A549 (cell line): ENCODE measurements around the gene KIF26A. TPM values are rescaled to one million over a fixed set of nuclear protein-coding genes. Genes with fewer than 3 reads are reported as not detected.

ENCODE experiments used
- ATAC-seq, 2 experiments: fragments of 200-7000 bp in 1 of 2; fragments of >200 bp in 1 of 2; cut with Nextera tagmentation in 1 of 2; cut with Tn5 transposase in 1 of 2; 3 replicates each; pipeline versions ENCODE4 v1.8.0 to v1.9.1; 2018 to 2020; ENCODE audit warnings: mild to moderate bottlenecking in 1 of 2, moderate library complexity in 1 of 2
- CTCF ChIA-PET: fragments of 300-600 bp; sonication (Branson Sonifier 250); formaldehyde crosslinking; extraction: SDS; loops from one replicate; lab custom pipeline; 2021; ENCODE audit warnings: antibody characterized with exemption, inconsistent platforms; lab: Yijun Ruan, JAX
- POLR2A ChIA-PET: fragments of 350-600 bp; formaldehyde crosslinking; extraction: SDS; loops from one replicate; lab custom pipeline; 2021; ENCODE audit warnings: antibody characterized with exemption, inconsistent platforms; lab: Yijun Ruan, JAX
- DNase-seq, 2 experiments: peaks; one replicate each; pipeline versions ENCODE4 v3.0.0 to v3.0.0-alpha.2; 2011 to 2016; ENCODE audit warnings: low read depth in 1 of 2, low spot score in 1 of 2
- FAIRE-seq: peaks from 2 replicates; lab custom pipeline; 2011; peaks lifted over from hg19 to GRCh38; lab: Jason Lieb, UNC
- H3K27ac ChIP-seq, 2 experiments: fragments of >200 bp; sonication (Bioruptor Twin); formaldehyde crosslinking; 3 replicates each; pipeline ENCODE4 v1.5.1; 2016 to 2017
- H3K4me1 ChIP-seq: fragments of >200 bp; sonication (Bioruptor Twin); formaldehyde crosslinking; 3 replicates; pipeline ENCODE4 v1.6.1; 2016
- H3K4me2 ChIP-seq: fragments of >200 bp; sonication (Bioruptor Twin); formaldehyde crosslinking; 3 replicates; pipeline ENCODE4 v1.6.1; 2016
- H3K4me3 ChIP-seq: fragments of >200 bp; sonication (Bioruptor Twin); formaldehyde crosslinking; 3 replicates; pipeline ENCODE4 v1.5.1; 2016
- H3K9me3 ChIP-seq: fragments of >200 bp; sonication (Bioruptor Twin); formaldehyde crosslinking; 3 replicates; pipeline ENCODE4 v1.6.1; 2016
- CBX2 ChIP-seq: fragments of 200-600 bp; sonication (generic); IDR thresholded peaks from 2 replicates; pipeline ENCODE4 v1.6.1; 2016; ENCODE audit warnings: low read depth, mild to moderate bottlenecking, borderline replicate concordance
- CHD2 ChIP-seq: fragments of 150-350 bp; IDR thresholded peaks from 2 replicates; pipeline ENCODE4 v1.6.1; 2014; ENCODE audit warnings: low read length; ENCODE audit not compliant: partially characterized antibody
- FOSB ChIP-seq: fragments of 250-450 bp; sonication (Bioruptor Pico); IDR thresholded peaks from 2 replicates; pipeline ENCODE4 v1.5.0; 2020; ENCODE audit warnings: mild to moderate bottlenecking, moderate library complexity
- FOSL2 ChIP-seq, 2 experiments: fragments of 450-650 bp in 1 of 2; fragments of >200 bp in 1 of 2; sonication (Bioruptor Twin) in 1 of 2; formaldehyde crosslinking; IDR thresholded peaks; 2 replicates each; pipeline versions ENCODE4 v1.5.0 to v1.6.1; 2016 to 2020; ENCODE audit warnings: mild to moderate bottlenecking in 1 of 2, moderate library complexity in 1 of 2
- FOXS1 ChIP-seq: fragments of 250-450 bp; sonication (Bioruptor Pico); IDR thresholded peaks from 2 replicates; pipeline ENCODE4 v1.5.0; 2020; ENCODE audit warnings: mild to moderate bottlenecking, moderate library complexity
- HDAC2 ChIP-seq: fragments of 200-600 bp; sonication (generic); IDR thresholded peaks from 2 replicates; pipeline ENCODE4 v1.6.1; 2016
- HEYL ChIP-seq: fragments of 250-450 bp; sonication (Bioruptor Pico); IDR thresholded peaks from 2 replicates; pipeline ENCODE4 v1.8.0; 2021; ENCODE audit warnings: mild to moderate bottlenecking, moderate library complexity
- HOXA7 ChIP-seq: fragments of 250-450 bp; sonication (Bioruptor Pico); IDR thresholded peaks from 2 replicates; pipeline ENCODE4 v1.5.0; 2020; ENCODE audit warnings: mild to moderate bottlenecking, moderate library complexity
- JUN ChIP-seq, 2 experiments: fragments of >200 bp; sonication (Bioruptor Twin); formaldehyde crosslinking; IDR thresholded peaks; 2 replicates in 1 of 2; 3 replicates in 1 of 2; pipeline ENCODE4 v1.6.1; 2016 to 2017
- NPAS2 ChIP-seq: fragments of 250-450 bp; sonication (Bioruptor Pico); IDR thresholded peaks from 2 replicates; pipeline ENCODE4 v1.8.0; 2022; ENCODE audit warnings: mild to moderate bottlenecking, moderate library complexity, borderline replicate concordance
- RCOR1 ChIP-seq: fragments of 150-350 bp; IDR thresholded peaks from 2 replicates; pipeline ENCODE4 v1.6.1; 2014; ENCODE audit warnings: antibody characterized with exemption, low read length, low read depth
- RNF2 ChIP-seq: fragments of 200-600 bp; sonication (generic); IDR thresholded peaks from 2 replicates; pipeline ENCODE4 v1.6.1; 2016; ENCODE audit warnings: low read depth, mild to moderate bottlenecking, antibody characterized with exemption, moderate library complexity, borderline replicate concordance
- ZC3H11A ChIP-seq: fragments of 450-650 bp; IDR thresholded peaks from 2 replicates; pipeline ENCODE4 v1.6.1; 2014; ENCODE audit warnings: antibody characterized with exemption, mild to moderate bottlenecking
- whole genome bisulfite sequencing: methylation state at CpG from one replicate; pipeline ENCODE4 v1.1.6; 2017; ENCODE audit errors: missing lambda C conversion rate; 5-methylcytosine and 5-hydroxymethylcytosine counted together
- polyA plus RNA-seq, 4 experiments: library from polyadenylated mRNA; depleted of rRNA in 3 of 4; stranded (reverse); fragments of >200 nt; fragmentation: RNase III in 1 of 4; extraction: RNeasy Plus Mini Kit Qiagen cat#74134 plus additional on column Dnase treatment in 1 of 4; gene quantifications; 2 replicates in 3 of 4; 3 replicates in 1 of 4; pipeline ENCODE4 v1.2.3, GENCODE V29; 2011 to 2017
- TF ChIP-seq, protein P1 (sequence below): fragments of >200 bp; sonication (Bioruptor Twin); formaldehyde crosslinking; IDR thresholded peaks from 3 replicates; pipeline ENCODE4 v1.5.1; 2016
- TF ChIP-seq, protein P2 (sequence below): fragments of 200-600 bp; sonication (generic); IDR thresholded peaks from 2 replicates; pipeline ENCODE4 v1.6.1; 2016; ENCODE audit warnings: antibody characterized with exemption, mild to moderate bottlenecking, moderate library complexity
- TF ChIP-seq, protein P3 (sequence below): fragments of 250-450 bp; sonication (Bioruptor Pico); IDR thresholded peaks from 2 replicates; pipeline ENCODE4 v1.5.0; 2021; ENCODE audit warnings: mild to moderate bottlenecking, moderate library complexity, borderline replicate concordance
- TF ChIP-seq, protein P4 (sequence below): fragments of >200 bp; sonication (Bioruptor Twin); formaldehyde crosslinking; IDR thresholded peaks from 2 replicates; pipeline ENCODE4 v1.6.1; 2016

The KIF26A gene
- polyA plus RNA-seq, 2 of the 4 experiments (the other 2 are of a cell fraction): 0.28 to 2.3 TPM

DNA sequence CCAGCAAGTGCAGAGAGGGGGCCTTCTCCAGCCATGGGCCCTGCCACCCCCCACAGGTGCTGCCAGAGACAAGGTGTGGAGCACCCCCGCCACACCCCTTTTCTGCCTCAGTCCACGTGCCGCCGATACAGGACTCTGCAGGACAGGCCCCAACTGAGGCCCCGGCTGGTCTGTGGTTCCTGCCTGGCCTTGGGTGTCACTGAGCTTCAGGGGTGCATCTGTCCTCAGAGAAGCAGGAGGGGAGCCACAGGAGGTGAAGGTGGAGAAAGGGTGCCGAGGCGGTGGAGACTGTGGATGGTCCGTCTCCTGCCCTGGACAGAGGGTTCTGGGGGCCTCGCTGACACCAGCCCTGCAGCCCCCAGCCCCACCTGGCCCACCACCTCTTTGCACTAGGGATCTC is 63.1 kb downstream of the KIF26A start (continued):
- TF ChIP-seq, protein P1, sequence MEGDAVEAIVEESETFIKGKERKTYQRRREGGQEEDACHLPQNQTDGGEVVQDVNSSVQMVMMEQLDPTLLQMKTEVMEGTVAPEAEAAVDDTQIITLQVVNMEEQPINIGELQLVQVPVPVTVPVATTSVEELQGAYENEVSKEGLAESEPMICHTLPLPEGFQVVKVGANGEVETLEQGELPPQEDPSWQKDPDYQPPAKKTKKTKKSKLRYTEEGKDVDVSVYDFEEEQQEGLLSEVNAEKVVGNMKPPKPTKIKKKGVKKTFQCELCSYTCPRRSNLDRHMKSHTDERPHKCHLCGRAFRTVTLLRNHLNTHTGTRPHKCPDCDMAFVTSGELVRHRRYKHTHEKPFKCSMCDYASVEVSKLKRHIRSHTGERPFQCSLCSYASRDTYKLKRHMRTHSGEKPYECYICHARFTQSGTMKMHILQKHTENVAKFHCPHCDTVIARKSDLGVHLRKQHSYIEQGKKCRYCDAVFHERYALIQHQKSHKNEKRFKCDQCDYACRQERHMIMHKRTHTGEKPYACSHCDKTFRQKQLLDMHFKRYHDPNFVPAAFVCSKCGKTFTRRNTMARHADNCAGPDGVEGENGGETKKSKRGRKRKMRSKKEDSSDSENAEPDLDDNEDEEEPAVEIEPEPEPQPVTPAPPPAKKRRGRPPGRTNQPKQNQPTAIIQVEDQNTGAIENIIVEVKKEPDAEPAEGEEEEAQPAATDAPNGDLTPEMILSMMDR: no peak
- TF ChIP-seq HOXA7 (CRISPR knock-in tag) (no peak), NPAS2 (CRISPR knock-in tag) (no peak)

DNA sequence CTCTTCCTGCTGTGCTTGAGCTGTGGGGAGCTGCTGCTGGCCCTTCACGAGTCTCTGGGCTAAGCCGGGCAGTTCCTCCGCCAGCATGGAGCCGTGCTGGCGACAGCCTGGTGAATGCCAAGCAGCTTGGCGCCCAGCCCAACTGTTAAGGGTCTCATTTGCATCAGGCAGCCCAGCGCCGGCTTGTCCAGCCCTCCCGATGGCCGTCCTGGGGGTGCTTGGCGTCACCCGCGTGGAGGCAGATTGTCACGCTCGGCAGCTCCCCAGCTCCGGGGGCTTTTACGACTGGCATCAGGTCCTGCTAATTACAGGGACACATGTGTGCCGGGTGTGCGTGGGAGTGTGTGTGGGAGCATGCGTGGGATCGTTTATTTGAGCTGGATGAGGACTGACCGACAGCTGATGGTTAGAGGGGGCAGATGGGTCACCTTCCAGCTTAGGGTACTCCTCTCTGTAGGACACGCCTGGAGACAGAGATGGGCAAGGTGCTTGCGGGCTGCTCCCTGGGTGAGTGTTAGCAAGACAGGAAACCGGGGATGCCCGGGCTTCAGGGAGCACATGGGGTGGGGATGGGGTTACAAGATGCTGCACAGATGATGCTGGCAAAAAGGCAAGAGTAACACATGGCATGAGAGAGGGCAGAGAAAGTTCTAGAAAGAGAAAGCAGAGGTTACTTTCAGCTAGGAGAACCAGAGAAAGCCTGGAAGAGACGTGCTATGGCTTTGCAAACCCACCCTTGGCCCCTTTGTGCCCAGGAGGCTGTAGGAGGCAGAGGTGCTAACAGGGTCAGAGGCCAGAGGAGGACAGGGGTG is 64.1 kb downstream of the KIF26A start:
- ChIA-PET CTCF (no interaction called here), POLR2A (no interaction called here)
- Histone ChIP-seq H3K4me3 (no peak overlapping the region), H3K4me1 (no peaks in the 10 kb centered on the region), H3K9me3 (no peaks in the 10 kb centered on the region), H3K4me2 (no peak overlapping the region), H3K27ac (no peak overlapping the region)
- 26% methylated on average over 15 of the region's 27 CpGs for WGBS
- ATAC-seq (no peak), DNase-seq (no peak), FAIRE-seq (no peak)
- TF ChIP-seq NPAS2 (CRISPR knock-in tag) (no peak), RNF2 (no peak), FOSB (CRISPR knock-in tag) (no peak), CBX2 (no peak), FOSL2 (IDR thresholded peaks at IDR 0.05) (no peak), FOSL2 (CRISPR knock-in tag; IDR thresholded peaks at IDR 0.05) (no peak), HOXA7 (CRISPR knock-in tag) (no peak), HDAC2 (no peak), ZC3H11A (no peak), FOXS1 (CRISPR knock-in tag) (no peak), JUN (IDR thresholded peaks at IDR 0.05) (no peak), HEYL (no peak), CHD2 (no peak), RCOR1 (no peak)
- TF ChIP-seq, protein P2, sequence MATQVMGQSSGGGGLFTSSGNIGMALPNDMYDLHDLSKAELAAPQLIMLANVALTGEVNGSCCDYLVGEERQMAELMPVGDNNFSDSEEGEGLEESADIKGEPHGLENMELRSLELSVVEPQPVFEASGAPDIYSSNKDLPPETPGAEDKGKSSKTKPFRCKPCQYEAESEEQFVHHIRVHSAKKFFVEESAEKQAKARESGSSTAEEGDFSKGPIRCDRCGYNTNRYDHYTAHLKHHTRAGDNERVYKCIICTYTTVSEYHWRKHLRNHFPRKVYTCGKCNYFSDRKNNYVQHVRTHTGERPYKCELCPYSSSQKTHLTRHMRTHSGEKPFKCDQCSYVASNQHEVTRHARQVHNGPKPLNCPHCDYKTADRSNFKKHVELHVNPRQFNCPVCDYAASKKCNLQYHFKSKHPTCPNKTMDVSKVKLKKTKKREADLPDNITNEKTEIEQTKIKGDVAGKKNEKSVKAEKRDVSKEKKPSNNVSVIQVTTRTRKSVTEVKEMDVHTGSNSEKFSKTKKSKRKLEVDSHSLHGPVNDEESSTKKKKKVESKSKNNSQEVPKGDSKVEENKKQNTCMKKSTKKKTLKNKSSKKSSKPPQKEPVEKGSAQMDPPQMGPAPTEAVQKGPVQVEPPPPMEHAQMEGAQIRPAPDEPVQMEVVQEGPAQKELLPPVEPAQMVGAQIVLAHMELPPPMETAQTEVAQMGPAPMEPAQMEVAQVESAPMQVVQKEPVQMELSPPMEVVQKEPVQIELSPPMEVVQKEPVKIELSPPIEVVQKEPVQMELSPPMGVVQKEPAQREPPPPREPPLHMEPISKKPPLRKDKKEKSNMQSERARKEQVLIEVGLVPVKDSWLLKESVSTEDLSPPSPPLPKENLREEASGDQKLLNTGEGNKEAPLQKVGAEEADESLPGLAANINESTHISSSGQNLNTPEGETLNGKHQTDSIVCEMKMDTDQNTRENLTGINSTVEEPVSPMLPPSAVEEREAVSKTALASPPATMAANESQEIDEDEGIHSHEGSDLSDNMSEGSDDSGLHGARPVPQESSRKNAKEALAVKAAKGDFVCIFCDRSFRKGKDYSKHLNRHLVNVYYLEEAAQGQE: no peak
- TF ChIP-seq, protein P1: no peak
- TF ChIP-seq, protein P3, sequence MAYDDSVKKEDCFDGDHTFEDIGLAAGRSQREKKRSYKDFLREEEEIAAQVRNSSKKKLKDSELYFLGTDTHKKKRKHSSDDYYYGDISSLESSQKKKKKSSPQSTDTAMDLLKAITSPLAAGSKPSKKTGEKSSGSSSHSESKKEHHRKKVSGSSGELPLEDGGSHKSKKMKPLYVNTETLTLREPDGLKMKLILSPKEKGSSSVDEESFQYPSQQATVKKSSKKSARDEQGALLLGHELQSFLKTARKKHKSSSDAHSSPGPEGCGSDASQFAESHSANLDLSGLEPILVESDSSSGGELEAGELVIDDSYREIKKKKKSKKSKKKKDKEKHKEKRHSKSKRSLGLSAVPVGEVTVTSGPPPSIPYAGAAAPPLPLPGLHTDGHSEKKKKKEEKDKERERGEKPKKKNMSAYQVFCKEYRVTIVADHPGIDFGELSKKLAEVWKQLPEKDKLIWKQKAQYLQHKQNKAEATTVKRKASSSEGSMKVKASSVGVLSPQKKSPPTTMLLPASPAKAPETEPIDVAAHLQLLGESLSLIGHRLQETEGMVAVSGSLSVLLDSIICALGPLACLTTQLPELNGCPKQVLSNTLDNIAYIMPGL (CRISPR knock-in tag): no peak
- TF ChIP-seq, protein P4, sequence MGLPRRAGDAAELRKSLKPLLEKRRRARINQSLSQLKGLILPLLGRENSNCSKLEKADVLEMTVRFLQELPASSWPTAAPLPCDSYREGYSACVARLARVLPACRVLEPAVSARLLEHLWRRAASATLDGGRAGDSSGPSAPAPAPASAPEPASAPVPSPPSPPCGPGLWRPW: no peak
